GM13977 (cell line): ENCODE measurements around the gene MICA.
"Not testable (repeated sequence)": the region's sequence is repeated elsewhere in the genome, so short reads cannot be mapped to it uniquely, and the experiment has no call there.

Experiments used
- DNase-seq: peaks from one replicate; pipeline ENCODE4 v3.0.0; 2012; ENCODE audit warnings: low spot score
- in situ Hi-C: fragments of 300-500 bp; cut with MboI; formaldehyde crosslinking; loops from one replicate; pipeline ENCODE4 v1.12.0; 2022; ENCODE audit warnings: low sequenced_read_pairs, low pct_unique_long_range_greater_than_20kb, mixed read lengths, inconsistent platforms; ENCODE audit not compliant: unreplicated experiment
- TF ChIP-seq, protein P1 (sequence below): IDR thresholded peaks from 2 replicates; pipeline ENCODE4 v1.5.1; 2012; ENCODE audit warnings: mild to moderate bottlenecking, control low read depth; ENCODE audit not compliant: insufficient read depth; ENCODE audit errors: extremely low read depth, missing control alignments

The MICA gene

DNA sequence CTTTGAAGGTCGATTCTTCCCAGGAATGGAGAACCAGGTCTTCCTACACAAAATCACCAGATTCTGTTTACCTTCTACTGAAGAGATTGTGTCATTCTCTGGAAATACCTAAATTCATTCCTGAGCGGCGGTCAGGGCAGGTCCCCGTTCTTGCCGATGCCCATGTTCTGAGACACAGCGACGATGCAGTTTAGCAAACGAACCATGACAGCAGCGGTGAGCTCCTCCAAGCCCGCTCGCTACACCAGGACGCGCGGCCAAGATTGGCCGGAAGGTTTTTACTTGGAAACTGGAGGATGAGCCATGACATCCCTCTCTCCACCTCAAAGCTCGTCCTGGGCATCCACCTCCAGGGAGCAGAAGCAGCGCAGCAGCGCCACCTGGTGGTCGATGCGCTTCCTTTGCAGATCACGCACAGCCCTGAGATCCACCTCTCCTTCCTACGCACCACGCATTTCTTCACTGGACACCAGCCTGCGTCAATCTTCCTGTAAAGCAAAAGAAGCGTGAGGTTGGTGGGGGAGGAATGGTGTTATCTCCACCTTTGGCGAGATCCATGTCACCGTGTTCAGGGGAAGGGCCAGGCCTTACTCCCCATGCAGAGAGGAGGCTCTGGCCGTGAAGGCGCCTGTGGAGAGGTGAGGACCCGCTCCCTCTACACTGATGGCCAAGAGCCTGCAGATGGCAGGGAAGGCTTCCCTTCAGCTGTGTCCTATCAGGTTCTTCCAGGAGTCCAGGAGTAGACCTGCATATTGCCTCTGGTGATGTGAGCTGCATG, 36.5 kb upstream of the MICA start:
- DNase-seq: peak; percentile 75
- in situ Hi-C loops: loop anchor here (5.0 to 10.0 kb wide), 2 partner anchors 175 to 232 kb away; partner anchors contain the start of gene PSORS1C2
- TF ChIP-seq, protein P1, sequence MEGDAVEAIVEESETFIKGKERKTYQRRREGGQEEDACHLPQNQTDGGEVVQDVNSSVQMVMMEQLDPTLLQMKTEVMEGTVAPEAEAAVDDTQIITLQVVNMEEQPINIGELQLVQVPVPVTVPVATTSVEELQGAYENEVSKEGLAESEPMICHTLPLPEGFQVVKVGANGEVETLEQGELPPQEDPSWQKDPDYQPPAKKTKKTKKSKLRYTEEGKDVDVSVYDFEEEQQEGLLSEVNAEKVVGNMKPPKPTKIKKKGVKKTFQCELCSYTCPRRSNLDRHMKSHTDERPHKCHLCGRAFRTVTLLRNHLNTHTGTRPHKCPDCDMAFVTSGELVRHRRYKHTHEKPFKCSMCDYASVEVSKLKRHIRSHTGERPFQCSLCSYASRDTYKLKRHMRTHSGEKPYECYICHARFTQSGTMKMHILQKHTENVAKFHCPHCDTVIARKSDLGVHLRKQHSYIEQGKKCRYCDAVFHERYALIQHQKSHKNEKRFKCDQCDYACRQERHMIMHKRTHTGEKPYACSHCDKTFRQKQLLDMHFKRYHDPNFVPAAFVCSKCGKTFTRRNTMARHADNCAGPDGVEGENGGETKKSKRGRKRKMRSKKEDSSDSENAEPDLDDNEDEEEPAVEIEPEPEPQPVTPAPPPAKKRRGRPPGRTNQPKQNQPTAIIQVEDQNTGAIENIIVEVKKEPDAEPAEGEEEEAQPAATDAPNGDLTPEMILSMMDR: peak; percentile 88

DNA sequence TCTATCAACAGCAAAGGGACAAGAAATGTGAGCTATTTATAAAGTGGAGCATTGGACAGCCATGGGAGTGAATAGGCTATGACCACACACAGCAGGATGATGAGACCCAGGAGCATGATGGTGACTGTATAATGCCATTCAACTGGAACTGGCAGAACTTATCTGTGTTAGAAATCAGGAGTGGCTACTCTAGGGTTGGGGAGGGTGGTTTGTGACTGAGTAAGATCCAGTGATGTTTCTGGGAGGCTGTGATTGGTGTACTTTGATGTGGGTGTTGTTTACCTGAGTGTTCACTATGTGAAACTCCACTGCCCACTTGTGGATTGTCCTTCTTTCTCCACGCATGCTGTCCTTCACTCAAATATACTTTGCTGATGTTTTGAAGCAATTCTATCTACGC, 34.9 kb upstream of the MICA start:
- TF ChIP-seq, protein P1: no peak
- no peak for DNase-seq
- in situ Hi-C loops: loop anchor here (5.0 to 10.0 kb wide), 2 partner anchors 176 to 234 kb away; partner anchors contain the start of gene PSORS1C2

DNA sequence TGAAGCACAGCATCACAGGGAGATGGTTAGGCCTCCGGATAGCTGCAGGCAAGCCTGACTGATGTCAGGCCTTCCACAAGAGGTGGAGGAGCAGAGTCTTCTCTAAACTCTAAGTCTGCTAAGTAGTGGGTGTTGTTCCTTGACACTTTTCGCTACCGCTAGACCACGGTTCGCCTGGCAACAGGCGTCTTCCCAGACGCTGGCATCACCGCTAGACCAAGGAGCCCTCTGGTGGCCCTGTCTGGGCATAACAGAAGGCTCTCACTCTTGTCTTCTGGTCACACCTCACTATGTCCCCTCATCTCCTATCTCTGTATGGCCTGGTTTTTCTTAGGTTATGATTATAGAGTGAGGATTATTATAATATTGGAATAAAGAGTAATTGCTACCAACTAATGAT, 29.3 kb upstream of the MICA start:
- in situ Hi-C loops, DNase-seq: not testable (repeated sequence)

DNA sequence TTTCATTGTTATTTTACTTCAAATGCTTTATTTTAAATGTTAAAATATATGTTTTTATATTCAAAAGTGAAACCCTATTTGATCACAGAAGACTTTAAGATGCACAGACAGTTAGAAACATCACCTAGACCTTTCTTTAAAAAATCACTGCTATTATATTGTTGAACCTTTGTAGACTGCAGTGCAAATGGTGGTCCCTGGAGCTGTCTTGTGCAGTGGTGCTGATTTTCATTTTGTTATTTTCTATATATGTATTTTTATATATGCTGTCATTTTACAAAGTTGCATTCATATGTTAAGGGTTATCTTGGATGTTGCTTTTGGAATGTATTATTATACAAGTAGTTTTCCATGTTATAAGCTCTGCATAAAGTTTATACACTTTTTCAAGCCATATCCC, 27.7 kb upstream of the MICA start:
- TF ChIP-seq, protein P1: no peak
- no peak for DNase-seq

DNA sequence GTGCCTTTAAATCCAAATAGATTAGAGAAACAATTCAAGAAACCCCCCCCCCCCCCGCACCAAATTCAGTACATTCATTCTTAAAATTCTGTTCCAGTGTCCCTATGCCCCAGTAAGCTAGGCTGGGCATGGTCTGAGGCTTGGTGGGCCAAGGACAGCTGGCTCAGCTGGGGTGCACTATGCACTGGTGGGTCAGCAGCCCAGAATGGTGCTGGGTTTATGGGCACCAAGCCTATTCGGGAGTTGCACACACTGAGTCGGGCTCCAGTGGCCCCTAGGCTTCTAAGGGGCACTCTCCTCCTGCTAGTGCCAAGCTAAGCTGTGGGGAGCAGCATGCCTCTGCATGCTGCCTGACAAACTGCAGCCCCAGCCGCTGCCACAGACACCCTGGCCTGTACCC, 26.4 kb upstream of the MICA start:
- TF ChIP-seq, protein P1: no peak

More for the DNA sequence above, 27.7 kb upstream of the MICA start:
- in situ Hi-C loops: no loop called here

DNA sequence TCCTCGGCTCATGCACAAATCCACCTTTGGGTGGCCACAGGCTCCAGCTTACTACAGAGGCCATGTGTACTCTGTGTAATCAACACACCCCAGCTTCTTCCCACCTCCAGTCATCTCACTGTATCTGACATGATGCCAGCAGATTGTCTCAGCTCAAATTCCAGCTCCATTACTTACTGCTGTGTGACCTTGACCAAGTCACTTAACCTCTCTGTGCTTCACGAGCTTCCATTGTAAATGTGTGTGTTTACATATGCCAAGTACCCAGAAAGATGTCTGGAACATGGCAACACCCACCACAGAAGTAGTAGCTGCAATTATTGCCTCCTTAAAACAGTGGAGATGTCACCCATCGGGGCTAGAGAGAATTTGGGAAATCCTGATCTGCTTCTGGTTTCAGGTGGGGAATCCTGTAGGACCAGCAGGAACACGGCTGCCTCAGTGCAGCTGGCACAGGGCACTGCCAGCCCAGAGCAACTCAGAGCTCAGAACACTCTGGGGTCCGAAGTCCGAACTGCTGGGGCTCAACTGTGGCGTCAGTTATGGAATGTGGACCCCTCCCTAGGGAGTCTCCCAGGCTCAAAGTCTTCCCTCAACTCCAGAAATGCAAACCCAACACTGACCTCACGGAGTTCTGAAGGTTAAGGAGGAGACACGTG, 25.2 kb upstream of the MICA start:
- DNase-seq: no peak
- TF ChIP-seq, protein P1: no peak

More for the DNA sequence above, 26.4 kb upstream of the MICA start:
- DNase-seq: no peak
- in situ Hi-C loops: no loop called here

DNA sequence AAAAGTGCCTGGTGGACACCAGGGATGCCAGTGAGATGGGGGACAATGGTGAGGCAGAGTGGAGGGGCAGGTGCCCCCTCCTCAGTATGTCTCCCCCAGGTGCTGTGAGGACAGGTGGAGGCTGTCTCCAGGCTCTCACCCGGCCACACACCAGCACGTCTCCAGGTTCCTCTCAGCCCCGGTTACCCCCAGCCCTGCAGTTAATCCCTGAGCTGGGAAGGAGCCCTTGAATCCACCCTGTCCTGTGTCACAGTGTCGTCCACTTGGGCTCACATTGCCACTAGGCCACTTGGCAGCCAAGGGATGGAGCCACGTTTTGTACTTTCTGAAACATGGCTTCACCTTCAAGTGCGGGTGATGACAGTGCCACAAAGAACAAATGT, 24.7 kb upstream of the MICA start:
- in situ Hi-C loops: no loop called here
- TF ChIP-seq, protein P1: no peak
- no peak for DNase-seq

More for the DNA sequence above, 25.2 kb upstream of the MICA start:
- in situ Hi-C loops: no loop called here
